Measurements from ENCODE around the gene GET3.
"Not testable (repeated sequence)": the region's sequence is repeated elsewhere in the genome, so short reads cannot be mapped to it uniquely, and the experiment has no call there.

The GET3 gene

GRCh38 chr19:12736995-12737834, at the start of gene GET3:
TSS of gene GET3 (plus strand) at chr19:12737497. CDS start at chr19:12737506, 9 bp downstream.
- DNase-seq = peak; percentile 99

- no peak for DNase-seq
Measured at GRCh38 chr19:12689012-12689411, 48.3 kb upstream of the GET3 start.

- no peak for DNase-seq
Measured at GRCh38 chr19:12689581-12690216, 47.6 kb upstream of the GET3 start.

GRCh38 chr19:12692960-12693359, 44.3 kb upstream of the GET3 start:
- DNase-seq = no peak

- no peak for DNase-seq
Measured at GRCh38 chr19:12694641-12695040, 42.7 kb upstream of the GET3 start.

GRCh38 chr19:12695096-12695495, 42.2 kb upstream of the GET3 start:
- DNase-seq = no peak

- DNase-seq = no peak
Measured at GRCh38 chr19:12695514-12695913, 41.8 kb upstream of the GET3 start.

- DNase-seq = no peak
Measured at GRCh38 chr19:12695997-12696365, 41.3 kb upstream of the GET3 start.

- DNase-seq = peak; percentile 90
Measured at GRCh38 chr19:12696366-12697335, 40.6 kb upstream of the GET3 start, which contains the start of gene FBXW9. TSS of gene FBXW9 (minus strand) at chr19:12696631. CDS start at chr19:12696581, 50 bp downstream.

- not testable (repeated sequence) for DNase-seq
Measured at GRCh38 chr19:12697425-12697824, 39.9 kb upstream of the GET3 start.

GRCh38 chr19:12698138-12698537, 39.2 kb upstream of the GET3 start:
- DNase-seq = no peak

- no peak for DNase-seq
Measured at GRCh38 chr19:12701596-12702282, 35.6 kb upstream of the GET3 start.

GRCh38 chr19:12703046-12703445, 34.3 kb upstream of the GET3 start:
- peak; percentile 16 for DNase-seq

- no peak for DNase-seq
Measured at GRCh38 chr19:12705169-12705568, 32.1 kb upstream of the GET3 start.

- DNase-seq = no peak
Measured at GRCh38 chr19:12705654-12706331, 31.5 kb upstream of the GET3 start.

GRCh38 chr19:12706332-12706718, 31.0 kb upstream of the GET3 start:
- DNase-seq = no peak

- DNase-seq = no peak
Measured at GRCh38 chr19:12708641-12709040, 28.7 kb upstream of the GET3 start.

GRCh38 chr19:12711187-12711586, 26.1 kb upstream of the GET3 start:
- DNase-seq = no peak

- not testable (repeated sequence) for DNase-seq
Measured at GRCh38 chr19:12712077-12712476, 25.2 kb upstream of the GET3 start.

GRCh38 chr19:12713304-12713703, 24.0 kb upstream of the GET3 start:
- not testable (repeated sequence) for DNase-seq

GRCh38 chr19:12715102-12715501, 22.2 kb upstream of the GET3 start:
- DNase-seq = no peak

- DNase-seq = no peak
Measured at GRCh38 chr19:12715929-12716328, 21.4 kb upstream of the GET3 start.

Data from NCI-H510A treated with DMSO at 0.1 percent for 48 hours (cell line).